Measurements from ENCODE around the gene SUPT3H.

SUPT3H gene

GRCh38 chr6:44842616-44843015 is 535.1 kb downstream of the SUPT3H start:
- TF ChIP-seq SPI1 (IDR thresholded peaks at IDR 0.05; ENCODE audit: low read depth, low read length), result no peak
- no peak for DNase-seq (ENCODE audit: insufficient read length, low spot score)
- FAIRE-seq, result no peak

GRCh38 chr6:44841829-44842228 is 535.9 kb downstream of the SUPT3H start:
- TF ChIP-seq TAF1 (IDR thresholded peaks at IDR 0.05; ENCODE audit: low read depth, low read length) (no peak), POLR2A (IDR thresholded peaks at IDR 0.05; ENCODE audit: low read depth, low read length) (no peak), PAX5 (IDR thresholded peaks at IDR 0.05; ENCODE audit: insufficient read depth, low read length, severe bottlenecking) (no peak), SPI1 (IDR thresholded peaks at IDR 0.05; ENCODE audit: low read depth, low read length) (no peak), POLR2AphosphoS5 (IDR thresholded peaks at IDR 0.05; ENCODE audit: low read depth, low read length) (no peak), POU2F2 (IDR thresholded peaks at IDR 0.05; ENCODE audit: low read depth, low read length) (no peak)
- FAIRE-seq, result peak; percentile 67
- no peak for DNase-seq (ENCODE audit: insufficient read length, low spot score)

GRCh38 chr6:44837741-44838140 is 540.0 kb downstream of the SUPT3H start:
- TF ChIP-seq PAX5 (IDR thresholded peaks at IDR 0.05; ENCODE audit: insufficient read depth, low read length, severe bottlenecking), result no peak
- no peak for TF ChIP-seq POLR2AphosphoS5 (IDR thresholded peaks at IDR 0.05; ENCODE audit: low read depth, low read length)
- TF ChIP-seq POU2F2 (IDR thresholded peaks at IDR 0.05; ENCODE audit: low read depth, low read length), result no peak
- no peak for TF ChIP-seq SPI1 (IDR thresholded peaks at IDR 0.05; ENCODE audit: low read depth, low read length)
- DNase-seq (ENCODE audit: insufficient read length, low spot score) (no peak), FAIRE-seq (no peak)

- TF ChIP-seq POU2F2 (IDR thresholded peaks at IDR 0.05; ENCODE audit: low read depth, low read length) (no peak), PAX5 (IDR thresholded peaks at IDR 0.05; ENCODE audit: insufficient read depth, low read length, severe bottlenecking) (no peak), SPI1 (IDR thresholded peaks at IDR 0.05; ENCODE audit: low read depth, low read length) (no peak), TAF1 (IDR thresholded peaks at IDR 0.05; ENCODE audit: low read depth, low read length) (no peak), POLR2AphosphoS5 (IDR thresholded peaks at IDR 0.05; ENCODE audit: low read depth, low read length) (no peak), POLR2A (IDR thresholded peaks at IDR 0.05; ENCODE audit: low read depth, low read length) (no peak)
- DNase-seq (ENCODE audit: insufficient read length, low spot score) (no peak), FAIRE-seq (no peak)
Observed at GRCh38 chr6:44837255-44837654, 540.5 kb downstream of the SUPT3H start.

GRCh38 chr6:44833248-44833647 is 544.5 kb downstream of the SUPT3H start:
- FAIRE-seq, result no peak
- TF ChIP-seq POLR2A (IDR thresholded peaks at IDR 0.05; ENCODE audit: low read depth, low read length), result no peak
- TF ChIP-seq PAX5 (IDR thresholded peaks at IDR 0.05; ENCODE audit: insufficient read depth, low read length, severe bottlenecking), result no peak
- TF ChIP-seq TAF1 (IDR thresholded peaks at IDR 0.05; ENCODE audit: low read depth, low read length), result no peak
- TF ChIP-seq SPI1 (IDR thresholded peaks at IDR 0.05; ENCODE audit: low read depth, low read length), result no peak
- DNase-seq (ENCODE audit: insufficient read length, low spot score), result no peak

GRCh38 chr6:44831002-44831610 is 546.6 kb downstream of the SUPT3H start:
- no peak for FAIRE-seq
- no peak for TF ChIP-seq POLR2AphosphoS5 (IDR thresholded peaks at IDR 0.05; ENCODE audit: low read depth, low read length)
- TF ChIP-seq POLR2A (IDR thresholded peaks at IDR 0.05; ENCODE audit: low read depth, low read length), result no peak
- no peak for TF ChIP-seq POU2F2 (IDR thresholded peaks at IDR 0.05; ENCODE audit: low read depth, low read length)
- no peak for TF ChIP-seq TAF1 (IDR thresholded peaks at IDR 0.05; ENCODE audit: low read depth, low read length)
- TF ChIP-seq PAX5 (IDR thresholded peaks at IDR 0.05; ENCODE audit: insufficient read depth, low read length, severe bottlenecking), result no peak
- TF ChIP-seq SPI1 (IDR thresholded peaks at IDR 0.05; ENCODE audit: low read depth, low read length), result no peak
- no peak for DNase-seq (ENCODE audit: insufficient read length, low spot score)

- TF ChIP-seq TAF1 (IDR thresholded peaks at IDR 0.05; ENCODE audit: low read depth, low read length) (no peak), SPI1 (IDR thresholded peaks at IDR 0.05; ENCODE audit: low read depth, low read length) (peak; percentile 51), PAX5 (IDR thresholded peaks at IDR 0.05; ENCODE audit: insufficient read depth, low read length, severe bottlenecking) (no peak)
- no peak for FAIRE-seq
- no peak for DNase-seq (ENCODE audit: insufficient read length, low spot score)
Observed at GRCh38 chr6:44829836-44830235, 547.9 kb downstream of the SUPT3H start.

- TF ChIP-seq POLR2A (IDR thresholded peaks at IDR 0.05; ENCODE audit: low read depth, low read length), result no peak
- peak; percentile 54; the same call in 1 of the 2 replicates for TF ChIP-seq SPI1 (IDR thresholded peaks at IDR 0.05; ENCODE audit: low read depth, low read length)
- no peak for TF ChIP-seq POU2F2 (IDR thresholded peaks at IDR 0.05; ENCODE audit: low read depth, low read length)
- no peak for TF ChIP-seq PAX5 (IDR thresholded peaks at IDR 0.05; ENCODE audit: insufficient read depth, low read length, severe bottlenecking)
- no peak for TF ChIP-seq TAF1 (IDR thresholded peaks at IDR 0.05; ENCODE audit: low read depth, low read length)
- FAIRE-seq (no peak), DNase-seq (ENCODE audit: insufficient read length, low spot score) (no peak)
Observed at GRCh38 chr6:44828780-44829179, 549.0 kb downstream of the SUPT3H start.

GRCh38 chr6:44826025-44826676 is 551.6 kb downstream of the SUPT3H start:
- FAIRE-seq (no peak), DNase-seq (ENCODE audit: insufficient read length, low spot score) (no peak)
- TF ChIP-seq POU2F2 (IDR thresholded peaks at IDR 0.05; ENCODE audit: low read depth, low read length) (no peak), PAX5 (IDR thresholded peaks at IDR 0.05; ENCODE audit: insufficient read depth, low read length, severe bottlenecking) (no peak), POLR2AphosphoS5 (IDR thresholded peaks at IDR 0.05; ENCODE audit: low read depth, low read length) (no peak), TAF1 (IDR thresholded peaks at IDR 0.05; ENCODE audit: low read depth, low read length) (no peak), SPI1 (IDR thresholded peaks at IDR 0.05; ENCODE audit: low read depth, low read length) (no peak), POLR2A (IDR thresholded peaks at IDR 0.05; ENCODE audit: low read depth, low read length) (no peak)

GRCh38 chr6:44825273-44825672 is 552.5 kb downstream of the SUPT3H start:
- no peak for DNase-seq (ENCODE audit: insufficient read length, low spot score)
- no peak for FAIRE-seq
- TF ChIP-seq POLR2A (IDR thresholded peaks at IDR 0.05; ENCODE audit: low read depth, low read length) (no peak), TAF1 (IDR thresholded peaks at IDR 0.05; ENCODE audit: low read depth, low read length) (no peak), POLR2AphosphoS5 (IDR thresholded peaks at IDR 0.05; ENCODE audit: low read depth, low read length) (no peak), PAX5 (IDR thresholded peaks at IDR 0.05; ENCODE audit: insufficient read depth, low read length, severe bottlenecking) (no peak), POU2F2 (IDR thresholded peaks at IDR 0.05; ENCODE audit: low read depth, low read length) (no peak), SPI1 (IDR thresholded peaks at IDR 0.05; ENCODE audit: low read depth, low read length) (no peak)
